NB4 (cell line): ENCODE data around the gene TEC.

ENCODE experiments used
- DNase-seq: peaks from one replicate; pipeline ENCODE4 v3.0.0; 2010; ENCODE audit warnings: low read depth
- H3K4me3 ChIP-seq: one replicate; pipeline ENCODE4 v1.5.1; 2011; ENCODE audit warnings: mild to moderate bottlenecking, low read depth, low read length, moderate library complexity
- MYC ChIP-seq: IDR thresholded peaks from 2 replicates; pipeline ENCODE4 v1.6.1; 2011; ENCODE audit warnings: low read depth, low read length
- POLR2A ChIP-seq: IDR thresholded peaks from 2 replicates; pipeline ENCODE4 v1.6.1; 2011; ENCODE audit warnings: mild to moderate bottlenecking; ENCODE audit not compliant: insufficient read length; ENCODE audit errors: extremely low read depth
- TF ChIP-seq, protein P1 (sequence below): IDR thresholded peaks from 2 replicates; pipeline ENCODE4 v1.6.1; 2011; ENCODE audit warnings: low read depth, low read length
- TF ChIP-seq, protein P2 (sequence below): IDR thresholded peaks from one replicate; pipeline ENCODE4 v1.5.1; 2012; ENCODE audit warnings: low read depth, low read length

TEC gene

DNA sequence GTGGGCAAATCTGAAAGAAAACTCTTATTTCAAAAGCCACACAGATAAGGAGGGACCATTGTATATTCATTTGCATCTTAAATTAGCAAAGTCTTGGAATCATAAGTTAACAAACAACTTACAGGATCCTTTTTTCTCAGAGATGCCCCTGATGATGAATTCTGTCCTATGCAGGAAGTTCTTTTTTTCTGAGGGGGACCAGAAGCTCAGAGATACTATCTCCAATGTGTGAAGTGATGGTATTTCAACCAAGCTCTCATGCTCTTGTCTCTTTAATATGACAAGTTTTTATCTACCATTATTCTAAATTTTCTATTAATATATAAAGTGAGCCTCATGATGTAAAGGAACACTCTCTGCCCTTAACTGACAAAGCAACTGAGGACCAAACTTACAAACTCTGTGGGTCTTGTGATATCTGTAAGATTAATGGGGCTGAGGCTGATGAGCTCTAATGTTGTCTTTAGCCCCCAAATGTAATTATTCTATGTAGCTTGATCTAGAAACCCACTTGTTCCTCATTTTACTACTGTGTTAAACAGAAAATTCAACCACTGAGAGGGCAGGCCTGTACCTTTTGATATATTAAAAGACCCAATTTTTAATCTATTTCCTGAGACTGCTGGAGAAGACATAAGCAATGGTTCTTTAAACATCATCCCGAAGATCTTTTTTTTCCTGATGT is 27.0 kb downstream of the TEC start:
- TF ChIP-seq, protein P1, sequence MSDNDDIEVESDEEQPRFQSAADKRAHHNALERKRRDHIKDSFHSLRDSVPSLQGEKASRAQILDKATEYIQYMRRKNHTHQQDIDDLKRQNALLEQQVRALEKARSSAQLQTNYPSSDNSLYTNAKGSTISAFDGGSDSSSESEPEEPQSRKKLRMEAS, result no peak
- TF ChIP-seq, protein P2, sequence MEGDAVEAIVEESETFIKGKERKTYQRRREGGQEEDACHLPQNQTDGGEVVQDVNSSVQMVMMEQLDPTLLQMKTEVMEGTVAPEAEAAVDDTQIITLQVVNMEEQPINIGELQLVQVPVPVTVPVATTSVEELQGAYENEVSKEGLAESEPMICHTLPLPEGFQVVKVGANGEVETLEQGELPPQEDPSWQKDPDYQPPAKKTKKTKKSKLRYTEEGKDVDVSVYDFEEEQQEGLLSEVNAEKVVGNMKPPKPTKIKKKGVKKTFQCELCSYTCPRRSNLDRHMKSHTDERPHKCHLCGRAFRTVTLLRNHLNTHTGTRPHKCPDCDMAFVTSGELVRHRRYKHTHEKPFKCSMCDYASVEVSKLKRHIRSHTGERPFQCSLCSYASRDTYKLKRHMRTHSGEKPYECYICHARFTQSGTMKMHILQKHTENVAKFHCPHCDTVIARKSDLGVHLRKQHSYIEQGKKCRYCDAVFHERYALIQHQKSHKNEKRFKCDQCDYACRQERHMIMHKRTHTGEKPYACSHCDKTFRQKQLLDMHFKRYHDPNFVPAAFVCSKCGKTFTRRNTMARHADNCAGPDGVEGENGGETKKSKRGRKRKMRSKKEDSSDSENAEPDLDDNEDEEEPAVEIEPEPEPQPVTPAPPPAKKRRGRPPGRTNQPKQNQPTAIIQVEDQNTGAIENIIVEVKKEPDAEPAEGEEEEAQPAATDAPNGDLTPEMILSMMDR, result no peak
- TF ChIP-seq MYC (no peak), POLR2A (no peak)
- DNase-seq, result no peak
- H3K4me3 ChIP-seq, result no peak overlapping the region

DNA sequence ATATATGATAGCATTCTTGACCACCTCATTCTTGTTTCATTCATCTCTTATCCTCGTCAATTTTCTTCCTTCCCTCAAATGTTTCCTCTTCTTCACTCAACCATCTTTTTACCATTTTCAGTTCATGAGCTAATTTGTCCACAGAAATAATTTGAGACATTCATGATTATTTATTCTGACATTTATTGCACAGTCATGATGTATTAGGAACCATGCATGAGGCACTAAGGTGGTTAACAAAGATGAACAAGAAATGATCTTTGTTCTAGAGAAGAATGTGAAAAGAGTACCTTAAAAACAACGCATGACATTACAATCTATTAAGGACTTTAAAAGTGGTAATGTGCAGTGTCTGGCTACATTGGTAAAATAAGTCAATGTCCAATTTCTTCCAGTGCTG is 27.9 kb downstream of the TEC start:
- DNase-seq, result no peak
- H3K4me3 ChIP-seq, result no peak overlapping the region
- TF ChIP-seq MYC, result no peak
- TF ChIP-seq, protein P1, result no peak
- TF ChIP-seq, protein P2, result no peak
- no peak for TF ChIP-seq POLR2A

DNA sequence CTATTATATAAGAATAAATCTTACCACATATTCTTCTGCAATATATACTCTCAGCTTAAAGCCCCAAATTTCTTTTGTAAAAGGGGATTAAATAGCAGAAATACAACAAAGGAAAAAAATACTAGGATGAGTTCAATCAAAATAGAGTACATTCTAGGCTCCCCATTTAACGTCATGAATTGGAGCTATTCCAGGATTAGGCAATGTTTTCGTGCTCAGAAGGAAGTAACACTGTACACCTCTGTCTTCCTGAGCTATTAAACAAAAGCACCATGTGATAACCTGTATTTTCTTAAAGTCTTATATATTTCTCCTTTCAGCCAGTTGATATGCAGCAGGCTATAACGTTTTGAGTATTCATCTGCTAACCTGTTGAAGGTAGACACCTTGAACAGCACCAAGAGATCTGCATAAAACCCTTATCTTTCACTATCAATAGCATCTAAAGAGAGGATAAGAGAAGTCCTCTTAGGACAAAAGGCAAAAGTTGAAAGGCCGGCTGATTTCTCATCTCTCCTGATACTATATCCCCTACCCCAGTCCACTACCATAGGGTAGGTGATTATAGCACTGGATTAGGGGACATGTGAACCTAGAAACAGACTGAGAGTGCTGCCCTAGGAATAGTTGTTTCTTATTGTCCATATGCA is 31.5 kb downstream of the TEC start:
- no peak for TF ChIP-seq POLR2A
- no peak for DNase-seq
- no peak overlapping the region for H3K4me3 ChIP-seq

DNA sequence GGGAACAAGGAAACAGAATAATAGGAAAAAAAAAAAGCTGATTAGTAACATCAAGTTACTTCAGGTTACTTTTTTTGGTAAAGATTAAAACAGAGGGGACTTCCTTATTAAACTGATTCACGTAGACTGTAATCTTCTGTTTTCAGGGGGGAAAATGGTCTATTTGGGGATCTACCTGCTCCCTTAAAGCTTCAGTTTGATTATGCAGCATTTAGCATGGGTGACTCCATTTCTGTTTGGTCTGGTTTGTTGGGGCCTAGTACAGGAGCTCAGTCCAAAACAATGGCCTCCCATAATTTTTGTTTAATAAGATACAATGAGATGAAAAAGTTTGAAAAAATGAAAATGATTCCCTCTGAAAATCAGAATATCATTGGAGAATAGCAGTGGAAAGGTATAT is 34.6 kb downstream of the TEC start:
- TF ChIP-seq MYC, result no peak
- TF ChIP-seq POLR2A, result no peak
- no peak for DNase-seq
- no peak overlapping the region for H3K4me3 ChIP-seq

DNA sequence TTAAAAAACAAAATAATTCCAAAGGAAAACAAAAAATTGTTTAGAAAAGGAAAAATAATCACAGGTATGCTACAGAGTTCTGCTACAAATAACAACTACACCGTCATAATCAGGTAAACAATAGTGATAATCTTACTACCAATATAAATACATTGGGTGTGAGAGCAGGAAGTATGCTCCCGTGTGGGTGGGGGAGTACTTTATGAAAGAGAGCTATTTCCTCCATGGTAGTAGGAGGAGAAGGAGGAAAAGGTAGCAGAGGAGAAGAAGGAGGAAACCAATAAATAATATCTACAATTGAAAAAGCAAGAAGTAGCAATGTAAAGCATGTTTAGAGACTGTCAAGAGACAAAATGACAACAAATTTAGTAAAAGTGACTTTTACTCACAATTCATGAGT is 35.1 kb downstream of the TEC start:
- peak; percentile 27 for DNase-seq
- TF ChIP-seq, protein P1, result no peak
- no peak overlapping the region for H3K4me3 ChIP-seq

DNA sequence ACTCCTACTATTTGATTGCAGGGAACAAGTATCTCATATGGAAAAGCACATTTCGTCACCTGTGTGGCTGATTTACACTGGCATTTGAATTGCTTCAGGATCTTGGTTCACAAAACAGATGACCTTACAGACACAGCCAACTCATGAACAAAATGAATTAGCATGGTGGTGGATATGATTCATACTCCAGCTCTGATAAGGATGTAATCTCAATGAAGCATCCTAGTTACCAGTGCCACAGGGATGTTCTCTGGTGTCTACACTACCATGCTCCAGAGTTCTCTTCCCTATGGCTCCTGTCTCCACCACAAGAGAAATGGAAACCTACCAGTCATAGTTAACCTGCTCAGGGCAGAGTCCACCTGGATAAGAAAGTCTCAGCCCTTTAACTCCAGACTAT is 40.7 kb downstream of the TEC start:
- H3K4me3 ChIP-seq, result no peak overlapping the region
- DNase-seq, result no peak
- no peak for TF ChIP-seq POLR2A
- TF ChIP-seq, protein P1, result no peak
- TF ChIP-seq MYC, result no peak
- TF ChIP-seq, protein P2, result no peak

DNA sequence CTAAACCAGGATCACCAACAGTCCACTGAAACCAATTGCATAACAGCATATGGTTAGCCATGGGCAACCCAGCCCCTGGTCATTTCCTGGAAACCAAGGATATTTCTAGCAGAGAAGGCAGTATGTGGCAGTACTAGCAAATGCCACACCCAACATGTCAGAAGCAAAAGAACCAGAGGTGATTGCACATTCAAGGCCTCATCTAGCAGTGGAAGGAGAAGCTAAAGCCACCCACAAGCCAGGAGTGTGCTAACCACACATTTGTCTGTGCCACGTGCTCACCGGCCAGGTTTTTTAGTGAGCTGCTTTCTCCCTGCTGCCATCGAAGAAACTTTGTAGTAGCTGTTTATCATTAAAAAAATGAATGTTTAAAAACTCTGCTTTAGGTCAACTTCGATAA is 42.0 kb downstream of the TEC start:
- TF ChIP-seq MYC (no peak), POLR2A (no peak)
- TF ChIP-seq, protein P2, result no peak
- TF ChIP-seq, protein P1, result peak; percentile 86
- peak; percentile 82 for DNase-seq
- no peak overlapping the region for H3K4me3 ChIP-seq
